GM18907 (cell line): ENCODE results near the gene APLN.

ENCODE experiments used
- ATAC-seq: cut with Tn5 transposase; IDR thresholded peaks from one replicate; pipeline ENCODE4 v1.9.1; 2021; ENCODE audit warnings: mild to moderate bottlenecking, moderate library complexity; ENCODE audit not compliant: unreplicated experiment

The APLN gene

GRCh38 chrX:129663171-129663570 is 8.4 kb upstream of the APLN start:
- ATAC-seq, result no peak

GRCh38 chrX:129661369-129661768 is 6.6 kb upstream of the APLN start:
- ATAC-seq, result no peak

- no peak for ATAC-seq
Observed at GRCh38 chrX:129659861-129660260, 5.1 kb upstream of the APLN start.

GRCh38 chrX:129659141-129659540 is 4.4 kb upstream of the APLN start:
- ATAC-seq, result no peak

GRCh38 chrX:129658429-129658828 is 3.7 kb upstream of the APLN start:
- no peak for ATAC-seq

- ATAC-seq, result no peak
Observed at GRCh38 chrX:129655547-129656249, 942 bp upstream of the APLN start.

GRCh38 chrX:129653971-129654651 is 645 bp downstream of the APLN start:
- no peak for ATAC-seq

GRCh38 chrX:129653181-129653970 is 1.4 kb downstream of the APLN start:
- no peak for ATAC-seq

- ATAC-seq, result no peak
Observed at GRCh38 chrX:129652565-129653169, 2.1 kb downstream of the APLN start.

- no peak for ATAC-seq
Observed at GRCh38 chrX:129651756-129652564, 2.8 kb downstream of the APLN start.

- no peak for ATAC-seq
Observed at GRCh38 chrX:129650821-129651510, 3.8 kb downstream of the APLN start.

GRCh38 chrX:129650183-129650689 is 4.5 kb downstream of the APLN start:
- no peak for ATAC-seq

- ATAC-seq, result no peak
Observed at GRCh38 chrX:129649268-129650182, 5.2 kb downstream of the APLN start.

GRCh38 chrX:129648514-129649267 is 6.1 kb downstream of the APLN start:
- ATAC-seq, result no peak

- no peak for ATAC-seq
Observed at GRCh38 chrX:129647418-129648410, 7.0 kb downstream of the APLN start.

GRCh38 chrX:129646566-129647417 is 8.0 kb downstream of the APLN start:
- no peak for ATAC-seq
